K562 treated with DMSO at 1 percent for 24 hours (cell line): ENCODE measurements around the gene CYP4X1. TPM values are rescaled to one million over a fixed set of nuclear protein-coding genes. Genes with fewer than 3 reads are reported as not detected.

Experiments used
- total RNA-seq: library from RNA; unstranded; fragments of 300-600 nt; gene quantifications from 2 replicates; pipeline ENCODE4 v1.2.3, GENCODE V29; 2022; ENCODE audit warnings: low read depth; ENCODE audit not compliant: insufficient read depth

The CYP4X1 gene, protein sequence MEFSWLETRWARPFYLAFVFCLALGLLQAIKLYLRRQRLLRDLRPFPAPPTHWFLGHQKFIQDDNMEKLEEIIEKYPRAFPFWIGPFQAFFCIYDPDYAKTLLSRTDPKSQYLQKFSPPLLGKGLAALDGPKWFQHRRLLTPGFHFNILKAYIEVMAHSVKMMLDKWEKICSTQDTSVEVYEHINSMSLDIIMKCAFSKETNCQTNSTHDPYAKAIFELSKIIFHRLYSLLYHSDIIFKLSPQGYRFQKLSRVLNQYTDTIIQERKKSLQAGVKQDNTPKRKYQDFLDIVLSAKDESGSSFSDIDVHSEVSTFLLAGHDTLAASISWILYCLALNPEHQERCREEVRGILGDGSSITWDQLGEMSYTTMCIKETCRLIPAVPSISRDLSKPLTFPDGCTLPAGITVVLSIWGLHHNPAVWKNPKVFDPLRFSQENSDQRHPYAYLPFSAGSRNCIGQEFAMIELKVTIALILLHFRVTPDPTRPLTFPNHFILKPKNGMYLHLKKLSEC
- 0.35 and 0.74 TPM in 2 replicates for total RNA-seq

DNA sequence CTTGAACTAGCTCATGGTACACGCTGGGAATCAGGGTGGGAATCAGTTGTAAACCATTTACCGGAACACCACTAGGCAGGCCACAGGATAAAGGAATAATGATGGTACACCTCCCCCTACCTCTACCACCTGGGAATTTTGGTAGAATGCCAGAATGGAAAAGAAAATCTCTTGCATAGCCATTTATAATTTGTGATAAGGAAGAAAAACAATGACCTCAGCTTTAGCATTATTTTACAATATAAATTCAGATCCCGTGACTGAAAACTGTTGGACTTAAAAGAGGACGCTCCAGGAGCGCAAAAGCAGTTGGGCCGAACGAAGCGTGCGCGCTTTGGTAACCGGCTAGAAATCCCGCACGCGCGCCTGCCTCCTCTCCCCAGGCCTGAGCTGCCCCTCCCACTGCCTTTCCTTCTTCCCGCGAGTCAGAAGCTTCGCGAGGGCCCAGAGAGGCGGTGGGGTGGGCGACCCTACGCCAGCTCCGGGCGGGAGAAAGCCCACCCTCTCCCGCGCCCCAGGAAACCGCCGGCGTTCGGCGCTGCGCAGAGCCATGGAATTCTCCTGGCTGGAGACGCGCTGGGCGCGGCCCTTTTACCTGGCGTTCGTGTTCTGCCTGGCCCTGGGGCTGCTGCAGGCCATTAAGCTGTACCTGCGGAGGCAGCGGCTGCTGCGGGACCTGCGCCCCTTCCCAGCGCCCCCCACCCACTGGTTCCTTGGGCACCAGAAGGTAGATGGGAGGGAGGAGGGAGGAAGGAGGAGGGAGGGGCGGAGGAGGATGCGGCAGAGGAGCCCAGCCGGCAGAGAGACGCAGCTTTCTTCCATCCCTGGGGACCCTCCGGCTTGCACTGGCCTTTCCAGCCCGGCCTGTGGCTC lies at the start of gene CYP4X1:
Gene CYP4X1 (plus strand): TSS at position 402 of the 873 bp plus-strand sequence. CDS start 149 bp downstream, at position 551.

DNA sequence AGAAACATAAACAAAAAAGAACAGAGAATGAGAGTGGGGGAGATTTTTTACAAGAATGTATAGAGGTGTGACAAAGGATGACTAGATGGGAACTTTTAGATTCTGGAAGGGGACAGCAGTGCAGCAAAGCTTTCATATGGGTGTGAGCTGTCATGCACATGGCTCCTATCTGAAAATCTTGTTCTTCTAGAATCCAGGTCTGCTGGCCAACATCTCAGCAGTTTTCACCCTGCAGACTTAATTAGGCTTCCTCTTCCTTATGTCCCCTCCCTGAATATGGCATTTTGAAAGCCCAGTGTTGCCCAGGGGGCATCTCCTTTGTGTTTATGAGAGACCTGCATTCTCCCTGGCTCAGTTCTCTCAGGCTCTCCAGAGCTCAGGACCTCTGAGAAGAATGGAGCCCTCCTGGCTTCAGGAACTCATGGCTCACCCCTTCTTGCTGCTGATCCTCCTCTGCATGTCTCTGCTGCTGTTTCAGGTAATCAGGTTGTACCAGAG lies 43.7 kb downstream of the CYP4X1 start, which contains the start of gene CYP4Z1:
Gene CYP4Z1 (plus strand): TSS at position 135 of the 498 bp plus-strand sequence. CDS start 260 bp downstream, at position 395.

Other genes starting within 250 kb of the CYP4X1 start
- not detected in 2 replicates for gene CYP4B1, start 224.6 kb upstream of the CYP4X1 start, total RNA-seq
- not detected in 2 replicates for gene CYP4A11, start 82.2 kb upstream of the CYP4X1 start, total RNA-seq
- not detected in 2 replicates for gene CYP4Z1, start 43.6 kb downstream of the CYP4X1 start, total RNA-seq
- not detected in 2 replicates for gene CYP4A22, start 113.8 kb downstream of the CYP4X1 start, total RNA-seq
- 4.1 and 5.7 TPM in 2 replicates for gene PDZK1IP1, start 166.4 kb downstream of the CYP4X1 start, total RNA-seq
- gene TAL1, start 208.6 kb downstream of the CYP4X1 start, total RNA-seq, result 39.2 and 49.0 TPM in 2 replicates